Type B pancreatic cell (in vitro differentiated cells): Measurements from ENCODE around the gene TMEM14C. TPM values are rescaled to one million over a fixed set of nuclear protein-coding genes. Genes with fewer than 3 reads are reported as not detected.
"Not testable (repeated sequence)": the region's sequence is repeated elsewhere in the genome, so short reads cannot be mapped to it uniquely, and the experiment has no call there.

ENCODE experiments used
- DNase-seq: peaks from one replicate; pipeline ENCODE4 v3.0.0; 2021; ENCODE audit warnings: mixed read lengths; ENCODE audit not compliant: unreplicated experiment; ENCODE audit errors: extremely low spot score
- H3K27ac Mint-ChIP-seq: 2 replicates; pipeline ENCODE4 v1.8.0; 2021; ENCODE audit warnings: mild to moderate bottlenecking, mixed read lengths
- H3K27me3 Mint-ChIP-seq: 2 replicates; pipeline ENCODE4 v1.8.0; 2021; ENCODE audit warnings: mixed read lengths
- H3K36me3 Mint-ChIP-seq: 2 replicates; pipeline ENCODE4 v1.8.0; 2021; ENCODE audit warnings: mixed read lengths
- H3K4me1 Mint-ChIP-seq: one replicate; pipeline ENCODE4 v1.8.0; 2021; ENCODE audit warnings: mixed read lengths; ENCODE audit not compliant: unreplicated experiment
- H3K4me3 Mint-ChIP-seq: 2 replicates; pipeline ENCODE4 v1.8.0; 2021; ENCODE audit warnings: mild to moderate bottlenecking, mixed read lengths
- H3K9me3 Mint-ChIP-seq: 2 replicates; pipeline ENCODE4 v1.8.0; 2021; ENCODE audit warnings: mixed read lengths
- CTCF ChIP-seq: fragments of 200-600 bp; sonication (generic); conservative IDR thresholded peaks from 2 replicates; pipeline ENCODE4 v1.5.0; 2021; ENCODE audit warnings: antibody characterized with exemption, mild to moderate bottlenecking
- total RNA-seq: library from RNA; stranded (reverse); gene quantifications from 2 replicates; pipeline ENCODE4 v1.2.1, GENCODE V29; 2021; ENCODE audit warnings: low replicate concordance

The TMEM14C gene
- total RNA-seq, 1 donor from 2014 or later, result 103 TPM

GRCh38 chr6:10719296-10719963, 3.4 kb upstream of the TMEM14C start:
- Mint-ChIP-seq H3K9me3 (no peaks in the 10 kb centered on the region), H3K4me3 (no peak overlapping the region), H3K27ac (no peak overlapping the region), H3K36me3 (no peaks in the 10 kb centered on the region), H3K4me1 (peaks cover 24% of the 10 kb centered on the region), H3K27me3 (no peaks in the 10 kb centered on the region)
- TF ChIP-seq CTCF, result no peak
- no peak for DNase-seq

GRCh38 chr6:10719964-10720264, 3.0 kb upstream of the TMEM14C start:
- no peak for DNase-seq
- H3K4me3 Mint-ChIP-seq, result no peak overlapping the region
- peaks cover 26% of the 10 kb centered on the region for H3K4me1 Mint-ChIP-seq
- no peaks in the 10 kb centered on the region for H3K36me3 Mint-ChIP-seq
- no peak overlapping the region for H3K27ac Mint-ChIP-seq
- TF ChIP-seq CTCF, result no peak
- no peaks in the 10 kb centered on the region for H3K9me3 Mint-ChIP-seq
- H3K27me3 Mint-ChIP-seq, result no peaks in the 10 kb centered on the region

GRCh38 chr6:10720265-10720959, 2.5 kb upstream of the TMEM14C start:
- Mint-ChIP-seq H3K27ac (no peak overlapping the region), H3K27me3 (no peaks in the 10 kb centered on the region), H3K9me3 (no peaks in the 10 kb centered on the region), H3K4me3 (no peak overlapping the region), H3K36me3 (peaks cover 2% of the 10 kb centered on the region), H3K4me1 (peaks cover 31% of the 10 kb centered on the region)
- TF ChIP-seq CTCF, result no peak
- DNase-seq, result no peak

- H3K4me3 Mint-ChIP-seq, result peak overlapping the region; percentile 98
- H3K27me3 Mint-ChIP-seq, DNase-seq, H3K36me3 Mint-ChIP-seq, H3K9me3 Mint-ChIP-seq: not testable (repeated sequence)
- H3K4me1 Mint-ChIP-seq, result peaks cover 35% of the 10 kb centered on the region
- peak overlapping the region; percentile 98 for H3K27ac Mint-ChIP-seq
These were observed 1.7 kb upstream of the TMEM14C start for GRCh38 chr6:10720960-10721849.

GRCh38 chr6:10721850-10722569, 860 bp upstream of the TMEM14C start:
- no peak for TF ChIP-seq CTCF
- no peaks in the 10 kb centered on the region for H3K9me3 Mint-ChIP-seq
- peak overlapping the region; percentile 98 for H3K4me3 Mint-ChIP-seq
- no peak for DNase-seq
- peak overlapping the region; percentile 98 for H3K27ac Mint-ChIP-seq
- H3K27me3 Mint-ChIP-seq, result no peaks in the 10 kb centered on the region
- H3K4me1 Mint-ChIP-seq, result peaks cover 35% of the 10 kb centered on the region
- peaks cover 8% of the 10 kb centered on the region for H3K36me3 Mint-ChIP-seq
